GM12891 (cell line): Measurements from ENCODE around the gene CFDP1.

ENCODE experiments used
- POLR2A ChIP-seq: IDR thresholded peaks from 2 replicates; pipeline ENCODE4 v1.6.1; 2011; ENCODE audit warnings: low read depth, low read length, control low read depth
- POLR2AphosphoS5 ChIP-seq: IDR thresholded peaks from 2 replicates; pipeline ENCODE4 v1.6.1; 2011; ENCODE audit warnings: low read depth, low read length, control low read depth
- TAF1 ChIP-seq: IDR thresholded peaks from 2 replicates; pipeline ENCODE4 v1.6.1; 2011; ENCODE audit warnings: low read depth, low read length, control low read depth

DNA sequence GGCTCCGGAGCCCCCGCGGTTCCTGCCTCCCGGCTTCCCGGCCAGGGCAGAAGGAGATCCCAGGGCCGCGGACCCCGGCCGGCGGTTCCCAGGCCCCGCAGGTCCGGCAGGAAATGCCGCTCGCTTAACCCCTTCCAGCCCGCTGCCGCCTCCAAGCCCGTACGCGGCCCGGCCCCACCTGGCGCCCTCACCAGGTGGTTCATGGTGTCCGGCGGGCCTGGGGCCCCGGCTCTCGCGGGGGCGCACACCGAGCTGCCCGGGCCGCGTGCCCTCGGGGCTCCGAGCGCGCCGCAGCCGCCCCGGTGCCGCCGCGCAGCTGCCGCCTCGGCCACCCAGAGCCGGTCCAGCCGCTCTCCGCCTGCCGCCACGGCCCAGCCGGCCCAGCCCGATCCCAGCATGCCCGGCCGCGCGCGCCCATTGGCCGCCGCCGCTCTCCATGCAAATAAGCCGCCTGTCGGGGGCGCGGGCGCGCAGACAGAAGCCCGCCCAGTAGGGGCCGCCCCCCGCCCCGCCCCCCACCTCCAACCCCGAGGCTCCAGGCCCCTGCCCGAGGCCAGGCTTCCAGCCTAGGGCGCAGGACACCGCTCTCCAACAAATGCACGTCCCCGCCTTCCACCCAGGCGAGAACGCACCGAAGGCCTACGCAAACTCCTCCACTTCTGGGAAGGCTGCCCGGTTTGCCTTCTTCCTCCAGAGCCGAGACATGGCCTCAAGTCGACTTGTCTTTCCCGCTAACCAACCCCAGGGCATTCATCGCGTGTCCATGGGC is 181.8 kb downstream of the CFDP1 start, which contains the start of gene BCAR1:
- TF ChIP-seq POLR2AphosphoS5 (no peak), POLR2A (no peak), TAF1 (no peak)
